Measurements from ENCODE around the gene COX6B1. TPM values are rescaled to one million over a fixed set of nuclear protein-coding genes. Genes with fewer than 3 reads are reported as not detected.

COX6B1 gene
- total RNA-seq, 6 experiments from 2014 or later: 375 to 463 (median 413) TPM

DNA sequence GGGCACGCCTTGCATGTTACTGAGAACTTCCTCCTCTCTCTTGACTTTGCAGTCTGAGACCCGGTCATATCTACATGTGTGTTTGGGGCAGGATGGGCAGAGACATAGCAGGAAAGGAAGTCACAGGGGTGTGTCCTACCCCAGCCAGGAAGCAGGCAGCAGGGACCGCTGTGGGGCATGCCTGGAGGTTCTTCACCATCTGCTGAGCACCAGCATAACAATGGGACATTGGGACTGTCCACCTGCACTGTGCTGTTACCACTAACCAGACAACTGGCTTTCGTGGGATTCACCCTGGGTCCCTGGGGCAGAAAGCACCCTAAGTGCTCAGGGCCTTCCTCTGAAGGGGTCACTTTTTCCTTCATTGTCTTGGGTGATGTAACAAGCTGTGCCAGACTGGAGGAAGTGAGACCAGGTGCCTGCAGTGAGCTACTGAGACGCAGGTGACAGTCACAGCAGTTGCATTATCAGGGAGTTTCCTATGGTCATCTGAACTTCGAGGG lies 38.2 kb upstream of the COX6B1 start:
- peaks cover 12% of the 10 kb centered on the region; the same call in 1 of the 2 replicates for H3K27me3 Mint-ChIP-seq (ENCODE audit: insufficient read depth)
- peaks cover 24% of the 10 kb centered on the region for H3K9me3 Mint-ChIP-seq
- H3K27ac Mint-ChIP-seq: no peak overlapping the region
- TF ChIP-seq, protein P1, sequence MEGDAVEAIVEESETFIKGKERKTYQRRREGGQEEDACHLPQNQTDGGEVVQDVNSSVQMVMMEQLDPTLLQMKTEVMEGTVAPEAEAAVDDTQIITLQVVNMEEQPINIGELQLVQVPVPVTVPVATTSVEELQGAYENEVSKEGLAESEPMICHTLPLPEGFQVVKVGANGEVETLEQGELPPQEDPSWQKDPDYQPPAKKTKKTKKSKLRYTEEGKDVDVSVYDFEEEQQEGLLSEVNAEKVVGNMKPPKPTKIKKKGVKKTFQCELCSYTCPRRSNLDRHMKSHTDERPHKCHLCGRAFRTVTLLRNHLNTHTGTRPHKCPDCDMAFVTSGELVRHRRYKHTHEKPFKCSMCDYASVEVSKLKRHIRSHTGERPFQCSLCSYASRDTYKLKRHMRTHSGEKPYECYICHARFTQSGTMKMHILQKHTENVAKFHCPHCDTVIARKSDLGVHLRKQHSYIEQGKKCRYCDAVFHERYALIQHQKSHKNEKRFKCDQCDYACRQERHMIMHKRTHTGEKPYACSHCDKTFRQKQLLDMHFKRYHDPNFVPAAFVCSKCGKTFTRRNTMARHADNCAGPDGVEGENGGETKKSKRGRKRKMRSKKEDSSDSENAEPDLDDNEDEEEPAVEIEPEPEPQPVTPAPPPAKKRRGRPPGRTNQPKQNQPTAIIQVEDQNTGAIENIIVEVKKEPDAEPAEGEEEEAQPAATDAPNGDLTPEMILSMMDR (IDR thresholded peaks at IDR 0.05): no peak
- H3K36me3 Mint-ChIP-seq (ENCODE audit: low read depth): peaks cover 8% of the 10 kb centered on the region
- peaks cover 3% of the 10 kb centered on the region for H3K4me1 Mint-ChIP-seq (ENCODE audit: low read depth)
- no peak for DNase-seq
- H3K4me3 Mint-ChIP-seq: no peak overlapping the region

DNA sequence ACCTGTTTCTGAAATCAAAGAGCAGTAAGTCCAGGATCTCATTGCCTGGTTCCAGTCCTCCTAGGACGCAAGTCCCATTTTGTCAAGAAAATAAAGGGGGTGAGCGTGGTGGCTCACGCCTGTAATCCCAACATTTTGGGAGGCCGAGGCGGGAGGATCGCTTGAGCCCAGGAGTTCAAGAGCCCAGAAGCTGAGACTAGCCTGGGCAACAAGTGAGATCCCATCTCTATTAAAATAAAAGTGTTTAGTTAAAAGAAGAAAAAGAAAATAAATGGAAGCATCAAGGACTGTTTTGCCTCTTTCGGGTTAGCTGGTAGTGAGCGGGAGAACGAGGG lies 35.9 kb upstream of the COX6B1 start:
- H3K9me3 Mint-ChIP-seq: peaks cover 17% of the 10 kb centered on the region
- TF ChIP-seq, protein P1 (IDR thresholded peaks at IDR 0.05): no peak
- peaks cover 10% of the 10 kb centered on the region; the same call in 1 of the 2 replicates for H3K27me3 Mint-ChIP-seq (ENCODE audit: insufficient read depth)
- H3K4me3 Mint-ChIP-seq: peak overlapping the region; percentile 87
- no peak for DNase-seq
- peaks cover 8% of the 10 kb centered on the region for H3K36me3 Mint-ChIP-seq (ENCODE audit: low read depth)
- no peak overlapping the region for H3K27ac Mint-ChIP-seq
- H3K4me1 Mint-ChIP-seq (ENCODE audit: low read depth): no peaks in the 10 kb centered on the region

DNA sequence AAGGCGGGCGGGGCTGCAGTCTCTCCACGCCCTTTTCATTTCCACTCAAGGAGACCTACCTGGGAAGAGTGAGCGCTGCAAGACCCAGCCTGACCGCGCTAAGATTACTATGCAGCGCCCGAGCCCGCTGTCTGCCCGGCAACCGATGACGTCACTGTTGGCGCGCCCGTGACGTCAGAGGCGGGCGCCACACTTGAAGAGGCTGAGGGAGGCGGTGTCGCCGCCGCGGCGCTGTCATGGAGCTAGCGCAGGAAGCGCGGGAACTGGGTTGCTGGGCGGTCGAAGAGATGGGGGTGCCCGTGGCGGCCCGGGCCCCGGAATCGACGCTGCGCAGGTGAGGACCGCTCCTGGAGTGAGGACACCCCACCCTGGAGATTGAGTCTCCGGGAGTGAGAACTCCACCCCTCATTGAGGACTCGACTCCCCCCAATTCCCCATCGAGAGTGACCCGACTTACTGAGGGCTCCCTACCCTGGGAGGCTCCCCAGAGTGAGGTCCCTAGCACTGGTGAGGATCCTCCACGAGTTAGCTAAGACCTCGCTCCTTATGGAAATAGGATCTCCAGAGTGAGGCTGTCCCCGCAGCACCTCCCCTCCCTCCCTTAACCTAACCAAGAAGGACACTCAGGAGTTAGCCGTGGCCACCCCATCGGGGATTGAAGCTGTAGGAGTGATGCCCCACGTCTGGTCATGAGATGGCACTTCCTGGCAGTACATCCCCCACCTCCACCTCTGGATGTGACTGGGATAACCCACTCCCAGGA lies 35.4 kb upstream of the COX6B1 start, which contains the start of gene HAUS5:
TSS of gene HAUS5 (plus strand) at position 177 of the 763 bp plus-strand sequence. CDS start at position 237, 60 bp downstream.
- TF ChIP-seq, protein P1 (IDR thresholded peaks at IDR 0.05): no peak
- Mint-ChIP-seq H3K27ac (peak within 1 kb of the TSS; percentile 66), H3K4me3 (peak within 1 kb of the TSS; percentile 87), H3K36me3 (ENCODE audit: low read depth) (peaks cover 8% of the 10 kb centered on the region), H3K27me3 (ENCODE audit: insufficient read depth) (peaks cover 10% of the 10 kb centered on the region; the same call in 1 of the 2 replicates), H3K4me1 (ENCODE audit: low read depth) (no peaks in the 10 kb centered on the region), H3K9me3 (peaks cover 12% of the 10 kb centered on the region)
- DNase-seq: peak; percentile 83

DNA sequence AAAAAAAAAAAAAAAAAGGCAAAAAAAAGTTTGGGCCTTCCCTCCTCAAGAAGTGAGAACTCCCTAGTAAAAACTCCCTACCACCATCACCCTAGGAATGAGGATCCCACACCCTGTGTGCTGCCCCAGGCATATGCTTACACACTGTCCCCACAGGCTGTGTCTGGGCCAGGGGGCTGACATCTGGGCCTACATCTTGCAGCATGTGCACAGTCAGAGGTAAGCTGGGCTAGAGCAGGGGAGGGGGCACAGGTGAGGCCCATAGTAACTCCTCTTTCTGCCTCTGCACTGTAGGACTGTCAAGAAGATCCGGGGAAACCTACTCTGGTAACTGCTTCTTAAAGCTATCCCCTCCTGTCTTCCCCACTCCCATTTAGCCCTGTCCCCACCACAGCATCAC lies 34.5 kb upstream of the COX6B1 start:
- Mint-ChIP-seq H3K4me3 (peak overlapping the region; percentile 87), H3K27me3 (ENCODE audit: insufficient read depth) (peaks cover 5% of the 10 kb centered on the region; the same call in 1 of the 2 replicates), H3K4me1 (ENCODE audit: low read depth) (no peaks in the 10 kb centered on the region), H3K27ac (peak overlapping the region; percentile 33; the same call in 1 of the 2 replicates), H3K9me3 (peaks cover 3% of the 10 kb centered on the region), H3K36me3 (ENCODE audit: low read depth) (peaks cover 2% of the 10 kb centered on the region; the same call in 1 of the 2 replicates)
- TF ChIP-seq, protein P1 (IDR thresholded peaks at IDR 0.05): no peak
- DNase-seq: no peak

DNA sequence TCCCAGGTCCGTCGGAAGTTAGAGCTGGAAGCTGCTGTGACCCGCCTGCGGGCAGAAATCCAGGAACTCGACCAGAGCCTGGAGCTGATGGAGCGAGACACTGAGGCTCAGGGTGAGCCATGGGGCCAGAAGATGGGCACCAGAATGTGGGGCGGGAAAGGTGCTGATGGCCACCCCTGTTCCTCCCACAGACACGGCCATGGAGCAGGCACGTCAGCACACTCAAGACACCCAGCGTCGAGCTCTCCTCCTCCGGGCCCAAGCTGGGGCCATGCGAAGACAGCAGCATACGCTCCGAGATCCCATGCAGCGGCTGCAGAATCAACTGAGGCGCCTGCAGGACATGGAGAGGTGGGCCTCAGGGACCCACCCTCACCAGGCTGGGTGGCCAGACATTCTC lies 33.1 kb upstream of the COX6B1 start:
- no peaks in the 10 kb centered on the region; the same call in 1 of the 2 replicates for H3K27me3 Mint-ChIP-seq (ENCODE audit: insufficient read depth)
- H3K4me3 Mint-ChIP-seq: no peak overlapping the region
- no peak for DNase-seq
- H3K27ac Mint-ChIP-seq: no peak overlapping the region
- TF ChIP-seq, protein P1 (IDR thresholded peaks at IDR 0.05): no peak
- H3K4me1 Mint-ChIP-seq (ENCODE audit: low read depth): no peaks in the 10 kb centered on the region
- H3K9me3 Mint-ChIP-seq: no peaks in the 10 kb centered on the region
- H3K36me3 Mint-ChIP-seq (ENCODE audit: low read depth): no peaks in the 10 kb centered on the region
